NT2/D1 (cell line): Measurements from ENCODE around the gene CAPZB.

Experiments
- DNase-seq: peaks from one replicate; pipeline ENCODE4 v3.0.0-alpha.2; 2011; ENCODE audit warnings: low read depth, low spot score
- H3K27me3 ChIP-seq: 2 replicates; pipeline ENCODE4 v1.6.0; 2011; ENCODE audit warnings: mild to moderate bottlenecking; ENCODE audit not compliant: insufficient read length, insufficient read depth
- H3K36me3 ChIP-seq: 2 replicates; pipeline ENCODE4 v1.6.1; 2011; ENCODE audit warnings: mild to moderate bottlenecking, low read length, mixed read lengths; ENCODE audit not compliant: insufficient read depth, insufficient read length
- H3K4me1 ChIP-seq: 2 replicates; pipeline ENCODE4 v1.5.1; 2011; ENCODE audit not compliant: insufficient read depth, insufficient read length
- H3K4me3 ChIP-seq: 2 replicates; pipeline ENCODE4 v1.5.1; 2011; ENCODE audit warnings: low read depth; ENCODE audit not compliant: insufficient read length
- H3K9ac ChIP-seq: 2 replicates; pipeline ENCODE4 v1.6.0; 2011; ENCODE audit warnings: low read depth; ENCODE audit not compliant: insufficient read length
- H3K9me3 ChIP-seq: 2 replicates; pipeline ENCODE4 v1.5.1; 2011; ENCODE audit warnings: mild to moderate bottlenecking, low read length; ENCODE audit not compliant: insufficient read depth
- SUZ12 ChIP-seq: IDR thresholded peaks from 2 replicates; pipeline ENCODE4 v1.6.1; 2011; ENCODE audit not compliant: insufficient read length, insufficient read depth; ENCODE audit errors: extremely low read depth
- YY1 ChIP-seq: IDR thresholded peaks from 2 replicates; pipeline ENCODE4 v1.6.1; 2011; ENCODE audit not compliant: insufficient read length, insufficient read depth
- ZNF274 ChIP-seq: IDR thresholded peaks from 2 replicates; pipeline ENCODE4 v1.6.1; 2011; ENCODE audit warnings: mild to moderate bottlenecking, low read depth, low read length

The CAPZB gene

GRCh38 chr1:19445417-19446342, 39.7 kb downstream of the CAPZB start:
- TF ChIP-seq ZNF274 (no peak), YY1 (no peak), SUZ12 (no peak)
- Histone ChIP-seq H3K36me3 (peaks cover 10% of the 10 kb centered on the region), H3K4me3 (no peak overlapping the region), H3K9me3 (no peaks in the 10 kb centered on the region), H3K4me1 (peaks cover 4% of the 10 kb centered on the region), H3K9ac (no peak overlapping the region), H3K27me3 (no peaks in the 10 kb centered on the region)
- no peak for DNase-seq

DNA sequence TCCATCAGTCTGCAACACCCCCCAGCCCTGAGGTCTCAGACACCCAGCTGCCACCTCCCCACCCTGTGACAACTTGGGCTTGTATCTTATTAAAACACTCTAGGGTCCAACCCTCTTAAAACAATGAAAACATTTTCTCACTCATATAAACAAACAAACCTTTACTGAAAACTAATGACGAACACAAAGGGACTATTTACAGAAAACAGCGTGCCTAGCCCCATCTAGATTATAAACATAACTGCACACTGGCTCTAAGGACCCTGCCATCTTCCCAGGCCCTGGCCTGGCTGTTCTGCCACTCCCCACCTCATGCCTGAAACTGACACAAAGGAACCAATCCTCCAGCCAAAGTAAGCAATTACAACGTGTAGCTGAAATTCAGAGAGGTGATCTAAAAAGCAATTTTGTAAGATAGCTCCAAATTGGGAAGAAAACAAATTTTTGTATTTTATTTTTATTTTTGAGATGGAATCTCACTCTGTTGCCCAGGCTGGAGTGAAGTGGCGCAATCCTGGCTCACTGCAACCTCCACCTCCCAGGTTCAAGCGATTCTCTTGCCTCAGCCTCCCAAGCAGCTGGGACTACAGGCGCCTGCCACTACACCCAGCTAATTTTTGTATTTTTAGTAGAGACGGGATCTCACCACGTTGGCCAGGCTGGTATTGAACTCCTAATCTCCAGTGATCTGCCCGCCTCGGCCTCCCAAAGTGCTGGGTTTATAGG, 40.9 kb downstream of the CAPZB start:
- Histone ChIP-seq H3K4me3 (no peak overlapping the region), H3K4me1 (peaks cover 4% of the 10 kb centered on the region), H3K36me3 (peaks cover 15% of the 10 kb centered on the region), H3K9me3 (no peaks in the 10 kb centered on the region), H3K9ac (no peak overlapping the region), H3K27me3 (no peaks in the 10 kb centered on the region)
- no peak for DNase-seq
- TF ChIP-seq YY1 = no peak
- no peak for TF ChIP-seq ZNF274
- no peak for TF ChIP-seq SUZ12

DNA sequence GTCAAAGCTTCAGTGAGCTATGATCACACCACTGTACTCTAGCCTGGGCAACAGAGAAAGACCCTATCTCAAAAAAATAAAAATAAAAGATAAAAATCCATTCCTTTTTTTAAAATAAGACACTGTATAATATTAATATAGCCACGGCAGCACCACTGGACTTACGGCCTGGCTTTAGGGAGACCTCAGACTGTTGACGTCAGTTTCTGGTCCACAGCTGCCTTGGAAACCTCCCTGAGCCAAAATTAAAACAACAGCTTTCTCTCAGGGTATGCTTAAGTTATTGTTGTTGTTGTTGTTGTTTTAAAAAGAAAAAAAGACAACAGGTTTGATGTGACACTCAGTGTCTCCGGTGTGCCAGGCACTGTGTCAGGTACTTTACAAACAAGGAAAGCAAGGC, 42.0 kb downstream of the CAPZB start:
- H3K9me3 ChIP-seq = no peaks in the 10 kb centered on the region
- no peaks in the 10 kb centered on the region for H3K27me3 ChIP-seq
- no peak for TF ChIP-seq ZNF274
- no peak for TF ChIP-seq YY1
- no peak for TF ChIP-seq SUZ12
- no peak overlapping the region for H3K9ac ChIP-seq
- DNase-seq = no peak
- peaks cover 4% of the 10 kb centered on the region for H3K4me1 ChIP-seq
- H3K4me3 ChIP-seq = no peak overlapping the region
- H3K36me3 ChIP-seq = peaks cover 16% of the 10 kb centered on the region

DNA sequence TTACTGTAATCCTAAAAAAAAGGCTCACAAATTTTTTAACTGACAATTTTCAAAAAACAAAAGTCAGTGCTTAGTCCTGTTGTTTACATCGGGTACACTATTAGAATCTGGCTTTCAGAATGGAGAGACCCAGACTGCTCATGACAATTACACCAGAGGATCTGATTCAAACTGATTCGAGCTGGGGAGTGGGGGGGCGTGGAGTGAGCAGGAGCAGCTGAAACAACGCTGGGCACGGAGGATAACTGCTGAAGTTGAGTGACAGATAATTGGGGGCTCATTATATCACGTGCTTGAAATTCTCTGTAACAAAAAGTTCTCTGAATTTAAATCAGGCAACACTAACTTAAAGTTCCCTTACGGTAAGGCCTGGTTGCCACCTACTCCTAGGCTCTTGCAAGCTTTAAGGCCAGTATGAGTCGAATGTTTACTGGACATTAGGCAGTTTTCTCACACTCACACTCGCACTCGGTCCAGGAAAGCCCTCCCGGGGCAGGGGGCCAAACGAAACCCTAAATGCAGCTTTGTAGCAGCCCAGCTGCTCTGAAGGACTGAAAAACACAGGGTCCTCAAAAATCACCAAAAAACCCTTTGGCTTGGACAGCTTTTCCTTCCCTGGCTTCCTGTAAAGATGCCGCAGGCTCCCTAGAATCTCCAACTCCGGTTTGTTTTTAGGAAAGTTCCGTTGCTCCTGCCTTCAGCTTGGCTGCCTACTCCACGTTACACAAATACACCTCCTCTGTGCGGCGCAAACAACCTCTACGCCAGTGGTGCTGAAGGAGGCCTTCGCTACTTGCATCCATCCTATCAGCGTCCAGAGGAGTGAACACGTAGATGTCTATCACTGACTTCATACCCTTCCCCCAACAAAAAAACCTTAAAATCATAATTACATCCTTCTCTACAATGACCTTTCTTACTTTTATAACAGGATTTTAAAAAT, 42.9 kb downstream of the CAPZB start:
- Histone ChIP-seq H3K36me3 (peaks cover 18% of the 10 kb centered on the region), H3K4me1 (peaks cover 4% of the 10 kb centered on the region), H3K9me3 (no peaks in the 10 kb centered on the region), H3K4me3 (no peak overlapping the region), H3K9ac (no peak overlapping the region), H3K27me3 (no peaks in the 10 kb centered on the region)
- no peak for DNase-seq
- no peak for TF ChIP-seq ZNF274
- no peak for TF ChIP-seq SUZ12
- TF ChIP-seq YY1 = no peak

- Histone ChIP-seq H3K9me3 (no peaks in the 10 kb centered on the region), H3K9ac (no peak overlapping the region), H3K4me1 (peaks cover 4% of the 10 kb centered on the region), H3K4me3 (no peak overlapping the region), H3K27me3 (no peaks in the 10 kb centered on the region), H3K36me3 (peaks cover 24% of the 10 kb centered on the region)
- TF ChIP-seq ZNF274 (no peak), YY1 (no peak), SUZ12 (no peak)
- DNase-seq = no peak
Measured at GRCh38 chr1:19441048-19441780, 44.1 kb downstream of the CAPZB start.

GRCh38 chr1:19439464-19440171, 45.7 kb downstream of the CAPZB start:
- H3K9ac ChIP-seq = no peak overlapping the region
- peaks cover 32% of the 10 kb centered on the region for H3K36me3 ChIP-seq
- no peak for DNase-seq
- no peak for TF ChIP-seq SUZ12
- no peak for TF ChIP-seq ZNF274
- no peak for TF ChIP-seq YY1
- H3K27me3 ChIP-seq = no peaks in the 10 kb centered on the region
- peaks cover 4% of the 10 kb centered on the region for H3K4me1 ChIP-seq
- H3K9me3 ChIP-seq = no peaks in the 10 kb centered on the region
- H3K4me3 ChIP-seq = no peak overlapping the region
